Raji (cell line): ENCODE results near the gene TYW5.

Experiments
- POLR2A ChIP-seq: IDR thresholded peaks from 2 replicates; pipeline ENCODE4 v1.6.1; 2011; ENCODE audit warnings: low read depth, low read length, control low read depth; ENCODE audit not compliant: insufficient read depth

The TYW5 gene

GRCh38 chr2:199946836-199947235, 8.5 kb downstream of the TYW5 start:
- TF ChIP-seq POLR2A: no peak

DNA sequence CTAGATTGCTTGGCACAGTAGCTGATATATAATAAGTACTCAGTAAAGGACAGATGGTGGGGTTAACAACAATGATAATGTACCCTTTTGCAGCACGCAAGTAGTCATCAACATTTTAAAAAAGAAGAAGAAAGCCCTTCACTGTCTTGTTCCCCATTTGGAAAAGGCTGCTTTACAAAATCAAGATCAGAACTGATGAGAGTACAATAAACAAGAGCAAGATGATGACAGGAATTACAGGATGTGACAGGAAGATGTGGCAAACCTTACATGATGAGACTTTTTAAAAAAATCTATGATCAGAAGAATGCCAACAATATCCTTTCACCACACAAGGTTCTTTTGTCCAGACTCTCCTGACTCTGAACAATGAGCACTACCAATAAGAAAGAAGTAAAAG, 9.1 kb downstream of the TYW5 start:
- no peak for TF ChIP-seq POLR2A

- TF ChIP-seq POLR2A: no peak
Measured at GRCh38 chr2:199943373-199943772, 11.9 kb downstream of the TYW5 start.

DNA sequence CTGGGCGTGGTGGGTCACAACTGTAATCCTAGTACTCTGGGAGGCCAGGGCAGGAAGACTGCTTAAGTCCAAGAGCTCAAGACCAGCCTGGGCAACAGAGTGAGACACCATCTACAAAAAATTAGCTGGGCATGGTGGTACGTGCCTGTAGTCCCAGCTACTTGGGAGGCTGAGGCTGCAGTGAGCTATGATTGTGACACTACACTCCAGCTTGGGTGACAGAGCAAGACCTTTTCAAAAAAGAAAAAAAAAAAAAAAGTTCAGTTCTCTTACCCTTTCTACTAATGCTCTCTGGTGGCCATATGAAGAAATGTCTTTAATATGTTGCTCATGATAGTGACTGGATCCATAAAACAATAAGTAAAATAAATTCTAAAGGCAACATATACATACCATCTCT, 14.9 kb downstream of the TYW5 start:
- TF ChIP-seq POLR2A: no peak

- no peak for TF ChIP-seq POLR2A
Measured at GRCh38 chr2:199936554-199936953, 18.7 kb downstream of the TYW5 start.

- TF ChIP-seq POLR2A: no peak
Measured at GRCh38 chr2:199933466-199933865, 21.8 kb downstream of the TYW5 start.

- TF ChIP-seq POLR2A: no peak
Measured at GRCh38 chr2:199932312-199932855, 22.9 kb downstream of the TYW5 start.

GRCh38 chr2:199929262-199929661, 26.0 kb downstream of the TYW5 start:
- no peak for TF ChIP-seq POLR2A

DNA sequence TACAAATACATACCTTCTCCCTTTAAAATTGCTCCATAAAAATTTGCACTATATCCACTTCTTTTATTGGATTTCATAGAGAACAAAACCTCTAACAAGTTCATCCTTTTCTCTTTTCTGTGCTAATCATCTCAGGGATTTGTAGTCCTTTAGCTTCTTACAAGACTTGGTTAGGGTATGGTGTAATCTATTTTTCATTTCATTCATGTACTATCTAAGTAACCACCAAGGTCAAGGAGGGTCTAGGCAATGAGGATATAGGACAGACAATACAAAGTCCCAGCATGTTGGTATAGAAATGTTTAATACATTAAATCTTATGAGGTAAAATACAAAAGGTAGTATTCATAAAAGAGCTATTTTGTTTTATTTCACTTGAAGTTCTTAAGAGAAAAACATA, 26.7 kb downstream of the TYW5 start:
- no peak for TF ChIP-seq POLR2A

GRCh38 chr2:199928226-199928625, 27.1 kb downstream of the TYW5 start:
- no peak for TF ChIP-seq POLR2A

- TF ChIP-seq POLR2A: no peak
Measured at GRCh38 chr2:199926806-199927205, 28.5 kb downstream of the TYW5 start.

GRCh38 chr2:199923924-199924323, 31.4 kb downstream of the TYW5 start:
- no peak for TF ChIP-seq POLR2A

DNA sequence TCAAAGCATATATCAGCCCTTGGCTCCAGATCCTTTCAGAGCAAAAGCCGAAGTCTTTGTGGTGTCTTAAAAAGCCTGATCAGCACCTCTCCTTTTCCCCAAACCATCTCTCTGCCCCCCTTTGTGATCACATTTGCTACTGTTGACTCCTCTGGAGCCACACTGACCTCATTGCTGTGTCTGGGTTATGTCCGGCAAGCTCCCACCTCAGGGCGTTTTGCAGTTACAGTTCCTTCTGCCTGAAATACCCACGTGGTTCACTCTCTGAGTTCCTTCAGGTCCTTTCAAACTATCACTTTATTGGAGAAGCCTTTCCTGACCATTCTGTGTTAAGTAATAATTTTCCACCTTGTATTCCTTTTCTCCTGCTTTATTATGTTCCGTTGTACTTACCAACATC, 32.4 kb downstream of the TYW5 start:
- no peak for TF ChIP-seq POLR2A

- no peak for TF ChIP-seq POLR2A
Measured at GRCh38 chr2:199916980-199917379, 38.3 kb downstream of the TYW5 start.

DNA sequence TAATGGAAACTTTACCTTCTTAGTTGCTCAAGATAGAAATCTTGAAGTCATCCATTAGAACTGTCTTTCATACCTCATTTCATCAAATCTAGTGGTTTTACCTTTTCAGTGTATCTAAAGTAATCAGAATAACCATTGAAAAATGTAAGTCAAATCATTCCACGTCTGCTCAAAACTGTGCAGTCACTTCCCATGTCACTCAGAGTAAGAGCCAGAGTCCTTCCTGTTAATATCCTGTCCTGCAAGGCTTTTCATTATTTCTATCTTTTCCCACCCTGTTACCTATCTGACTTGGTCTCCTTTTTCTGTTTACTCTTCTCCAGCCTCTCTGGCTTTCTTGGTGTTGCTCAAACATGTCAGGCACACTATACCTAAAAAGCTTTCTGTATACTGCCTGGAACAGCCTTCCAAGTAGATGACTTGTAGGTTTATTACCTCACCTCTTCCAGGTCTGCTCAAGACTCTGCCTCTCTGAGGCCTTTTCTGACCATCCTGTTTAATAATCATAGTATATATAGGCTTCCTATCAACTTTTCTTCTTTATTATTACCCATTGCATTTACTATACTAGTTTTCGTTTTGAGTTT, 40.8 kb downstream of the TYW5 start:
- no peak for TF ChIP-seq POLR2A

- TF ChIP-seq POLR2A: no peak
Measured at GRCh38 chr2:199911877-199912161, 43.5 kb downstream of the TYW5 start.

DNA sequence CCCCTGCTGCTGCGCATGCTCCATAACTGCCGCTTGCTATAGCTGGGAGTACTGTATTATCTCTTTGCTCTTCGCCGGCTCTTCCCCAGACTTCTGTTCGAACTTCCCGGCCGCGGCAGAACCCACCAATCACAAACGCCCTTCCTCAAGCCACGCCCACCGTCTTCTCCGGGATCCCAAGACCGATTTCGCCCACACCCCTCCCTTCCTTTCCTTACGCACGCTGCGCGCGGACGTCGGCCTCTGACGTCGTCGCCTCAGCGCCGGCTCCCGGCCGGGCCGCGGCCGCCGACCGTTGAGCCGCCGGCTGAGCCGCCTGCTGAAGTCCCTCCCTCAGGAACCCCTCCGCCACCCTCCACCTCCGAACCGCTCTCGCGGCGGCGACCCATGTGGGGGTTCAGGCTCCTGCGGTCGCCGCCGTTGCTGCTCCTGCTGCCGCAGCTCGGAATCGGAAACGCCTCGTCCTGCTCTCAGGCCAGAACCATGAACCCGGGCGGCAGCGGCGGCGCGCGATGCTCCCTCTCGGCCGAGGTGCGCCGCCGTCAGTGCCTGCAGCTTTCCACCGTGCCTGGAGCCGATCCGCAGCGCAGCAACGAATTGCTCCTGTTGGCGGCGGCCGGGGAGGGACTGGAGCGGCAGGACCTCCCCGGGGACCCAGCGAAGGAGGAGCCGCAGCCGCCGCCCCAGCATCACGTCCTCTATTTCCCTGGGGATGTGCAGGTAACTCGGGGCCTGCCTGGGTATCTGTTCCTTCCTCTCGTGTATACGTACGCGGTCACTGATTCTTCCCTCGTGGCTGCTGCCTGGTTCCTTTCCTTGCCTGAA, 44.0 kb downstream of the TYW5 start, which contains the start of gene C2orf69:
Gene C2orf69 (plus strand): TSS at position 242 of the 825 bp plus-strand sequence. CDS start 146 bp downstream, at position 388.
- TF ChIP-seq POLR2A: peak; percentile 92

- no peak for TF ChIP-seq POLR2A
Measured at GRCh38 chr2:199910338-199911051, 44.8 kb downstream of the TYW5 start.
